ENCODE results near the gene AANAT.

AANAT gene

DNA sequence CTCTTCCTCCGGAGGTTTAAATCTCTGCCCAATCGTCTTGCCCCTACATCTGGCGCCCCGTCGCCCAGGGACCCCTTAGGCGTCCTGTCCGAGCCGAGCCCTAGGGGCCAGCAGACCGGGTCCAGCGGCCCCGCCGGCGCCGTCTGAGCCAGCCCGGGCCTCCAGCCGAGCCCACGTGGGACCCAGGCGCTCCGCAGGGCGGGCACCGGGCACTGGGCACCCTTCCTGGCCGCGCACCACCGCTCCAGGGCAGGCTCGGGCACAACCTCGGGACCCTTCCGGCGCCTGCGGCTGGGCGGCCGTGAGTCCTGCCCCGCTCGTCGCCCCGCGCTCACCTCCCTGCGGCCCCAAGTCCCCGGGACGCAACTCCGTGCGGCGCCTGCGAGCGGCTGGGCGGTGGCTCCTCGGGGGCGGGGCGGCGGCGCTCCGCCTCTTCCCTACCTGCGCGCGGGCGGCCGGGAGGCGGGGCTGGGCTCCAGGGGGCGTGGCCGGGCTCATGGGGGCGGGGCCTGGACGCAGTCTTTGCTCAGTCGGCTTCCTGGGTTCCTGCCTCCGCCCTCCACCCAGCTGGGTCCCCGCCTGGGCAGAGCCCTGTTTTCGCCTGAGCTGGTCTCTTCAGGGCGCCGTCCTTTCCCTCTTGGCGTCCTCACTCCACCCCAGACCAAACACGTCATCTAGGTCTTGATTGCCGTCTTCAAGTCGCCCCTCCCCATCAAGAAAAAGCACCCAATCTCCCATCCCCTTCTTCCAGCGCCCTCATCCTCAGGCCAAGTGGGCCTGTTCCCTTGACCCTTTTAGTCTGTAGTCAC lies 33.8 kb downstream of the AANAT start, which contains the start of gene RHBDF2:
Gene RHBDF2 (minus strand): TSS at position 406 of the 809 bp plus-strand sequence. CDS start 19,899 bp downstream, outside the sequence.
- Histone ChIP-seq H3K27ac (peak within 1 kb of the TSS; percentile 90), H3K36me3 (no peaks in the 10 kb centered on the region), H3K9me3 (no peaks in the 10 kb centered on the region), H3K4me3 (ENCODE audit: low read depth in 1 of 2, low read length in 1 of 2) (peak within 1 kb of the TSS; percentile 86 to 91), H3K4me1 (ENCODE audit: control insufficient read depth in 1 of 2, insufficient read depth in 1 of 2, low read depth in 1 of 2, low read length in 1 of 2) (peaks cover 49 to 60% of the 10 kb centered on the region in 2 experiments), H3K27me3 (no peaks in the 10 kb centered on the region)
- TF ChIP-seq, protein P1, sequence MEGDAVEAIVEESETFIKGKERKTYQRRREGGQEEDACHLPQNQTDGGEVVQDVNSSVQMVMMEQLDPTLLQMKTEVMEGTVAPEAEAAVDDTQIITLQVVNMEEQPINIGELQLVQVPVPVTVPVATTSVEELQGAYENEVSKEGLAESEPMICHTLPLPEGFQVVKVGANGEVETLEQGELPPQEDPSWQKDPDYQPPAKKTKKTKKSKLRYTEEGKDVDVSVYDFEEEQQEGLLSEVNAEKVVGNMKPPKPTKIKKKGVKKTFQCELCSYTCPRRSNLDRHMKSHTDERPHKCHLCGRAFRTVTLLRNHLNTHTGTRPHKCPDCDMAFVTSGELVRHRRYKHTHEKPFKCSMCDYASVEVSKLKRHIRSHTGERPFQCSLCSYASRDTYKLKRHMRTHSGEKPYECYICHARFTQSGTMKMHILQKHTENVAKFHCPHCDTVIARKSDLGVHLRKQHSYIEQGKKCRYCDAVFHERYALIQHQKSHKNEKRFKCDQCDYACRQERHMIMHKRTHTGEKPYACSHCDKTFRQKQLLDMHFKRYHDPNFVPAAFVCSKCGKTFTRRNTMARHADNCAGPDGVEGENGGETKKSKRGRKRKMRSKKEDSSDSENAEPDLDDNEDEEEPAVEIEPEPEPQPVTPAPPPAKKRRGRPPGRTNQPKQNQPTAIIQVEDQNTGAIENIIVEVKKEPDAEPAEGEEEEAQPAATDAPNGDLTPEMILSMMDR (IDR thresholded peaks at IDR 0.05), result peak; percentile 68

DNA sequence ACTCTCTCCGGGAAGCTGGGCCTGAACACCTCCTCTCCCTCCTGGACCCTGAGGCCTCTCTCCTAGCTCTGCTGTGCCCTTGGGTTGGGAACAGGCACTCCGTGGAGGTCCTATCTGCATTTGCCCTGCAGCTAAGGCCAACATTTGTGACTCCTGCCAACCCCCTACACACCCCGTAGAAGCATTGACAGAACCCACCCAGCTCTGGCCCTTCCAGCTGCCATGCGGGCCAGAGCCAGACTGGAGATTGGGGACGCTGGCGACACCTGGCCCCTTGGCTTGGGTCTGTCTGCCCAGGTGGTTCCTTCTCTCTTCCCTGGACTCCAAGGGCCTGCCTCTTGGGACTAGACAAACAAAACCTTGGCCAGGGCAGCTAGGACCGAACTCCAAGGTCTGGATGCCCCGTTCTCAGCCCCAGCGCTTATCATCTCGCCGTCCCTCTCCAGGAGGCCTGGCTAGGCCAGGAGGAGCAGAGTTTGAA lies 34.5 kb downstream of the AANAT start:
- peak overlapping the region; percentile 86 to 91 for H3K4me3 ChIP-seq (ENCODE audit: low read depth in 1 of 2, low read length in 1 of 2)
- peak overlapping the region; percentile 90 for H3K27ac ChIP-seq

DNA sequence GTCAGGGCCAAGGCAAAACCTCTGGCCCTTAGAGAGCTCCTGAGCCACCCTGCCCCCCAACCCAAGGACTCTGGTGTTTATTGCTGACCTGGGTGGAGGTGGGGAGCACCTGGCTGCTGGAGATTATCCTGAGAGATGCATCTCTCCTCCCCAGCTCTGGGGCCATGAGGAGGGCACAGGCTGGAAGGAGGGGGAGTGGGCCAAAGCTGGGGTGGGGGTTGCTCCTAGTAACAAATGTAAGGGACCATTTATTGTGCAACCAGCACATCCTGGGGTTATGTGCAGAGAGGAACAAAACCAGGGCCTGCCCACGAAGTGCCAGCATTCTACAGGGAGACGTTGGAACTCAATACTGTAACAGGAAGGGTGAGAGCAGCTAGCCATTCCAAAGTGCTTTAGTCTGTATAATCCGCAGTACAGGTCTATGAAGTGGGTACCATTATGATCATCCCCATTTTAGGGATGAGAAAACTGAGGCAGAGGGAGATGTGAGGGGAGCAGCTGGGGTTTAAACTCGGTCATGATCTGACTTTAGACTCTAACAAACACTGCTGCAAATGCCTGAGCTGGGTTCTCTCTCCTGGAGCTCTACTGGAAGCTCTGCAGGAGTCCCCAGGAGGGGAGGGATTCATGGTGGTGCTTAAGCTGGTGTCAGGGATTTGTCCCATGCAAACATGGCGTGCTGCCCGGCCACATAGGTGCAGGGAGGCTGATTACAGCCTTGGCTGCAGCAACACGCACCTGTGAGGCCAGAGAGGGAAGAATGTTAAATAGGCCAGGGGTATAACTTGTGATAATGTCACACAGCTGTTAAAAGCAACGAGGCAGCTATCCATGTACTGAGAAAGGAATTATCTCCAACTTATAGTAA lies 35.2 kb downstream of the AANAT start:
- peak overlapping the region in 1 of 2 experiments; percentile 86 for H3K4me3 ChIP-seq (ENCODE audit: low read depth in 1 of 2, low read length in 1 of 2)
- peak overlapping the region; percentile 90 for H3K27ac ChIP-seq
- peaks cover 49 to 65% of the 10 kb centered on the region in 2 experiments for H3K4me1 ChIP-seq (ENCODE audit: control insufficient read depth in 1 of 2, insufficient read depth in 1 of 2, low read depth in 1 of 2, low read length in 1 of 2)
- H3K27me3 ChIP-seq, result no peaks in the 10 kb centered on the region
- no peaks in the 10 kb centered on the region for H3K36me3 ChIP-seq
- no peaks in the 10 kb centered on the region for H3K9me3 ChIP-seq
- TF ChIP-seq, protein P1 (IDR thresholded peaks at IDR 0.05), result no peak

More for the DNA sequence above, 34.5 kb downstream of the AANAT start:
- no peaks in the 10 kb centered on the region for H3K27me3 ChIP-seq
- TF ChIP-seq, protein P1 (IDR thresholded peaks at IDR 0.05), result no peak
- H3K9me3 ChIP-seq, result no peaks in the 10 kb centered on the region
- peaks cover 49 to 65% of the 10 kb centered on the region in 2 experiments for H3K4me1 ChIP-seq (ENCODE audit: control insufficient read depth in 1 of 2, insufficient read depth in 1 of 2, low read depth in 1 of 2, low read length in 1 of 2)
- no peaks in the 10 kb centered on the region for H3K36me3 ChIP-seq

- Histone ChIP-seq H3K36me3 (no peaks in the 10 kb centered on the region), H3K4me1 (ENCODE audit: control insufficient read depth in 1 of 2, insufficient read depth in 1 of 2, low read depth in 1 of 2, low read length in 1 of 2) (peaks cover 40 to 57% of the 10 kb centered on the region in 2 experiments), H3K27me3 (no peaks in the 10 kb centered on the region), H3K4me3 (ENCODE audit: low read depth in 1 of 2, low read length in 1 of 2) (no peak overlapping the region), H3K9me3 (no peaks in the 10 kb centered on the region), H3K27ac (no peak overlapping the region)
- TF ChIP-seq, protein P1 (IDR thresholded peaks at IDR 0.05), result no peak
These were observed 36.7 kb downstream of the AANAT start for GRCh38 chr17:76504117-76504516.
